ENCODE results near the gene UGT3A1. TPM values are rescaled to one million over a fixed set of nuclear protein-coding genes. Genes with fewer than 3 reads are reported as not detected.

Gene UGT3A1
- not detected in 2 replicates for total RNA-seq

GRCh38 chr5:35990941-35991611 is at the start of gene UGT3A1:
Gene UGT3A1 (minus strand): TSS chr5:35991390. CDS start chr5:35991240, 150 bp downstream.

GRCh38 chr5:35938568-35939227 is 52.5 kb downstream of the UGT3A1 start, which contains the start of gene CAPSL:
Gene CAPSL (minus strand): TSS chr5:35938622. CDS start chr5:35921120, 17,502 bp downstream.

Other genes starting within 250 kb of the UGT3A1 start
- gene IL7R, start 134.5 kb downstream of the UGT3A1 start, total RNA-seq = 3.6 and 4.3 TPM in 2 replicates
- not detected in 2 replicates for gene CAPSL, start 52.8 kb downstream of the UGT3A1 start, total RNA-seq
- gene UGT3A2, start 75.5 kb upstream of the UGT3A1 start, total RNA-seq = not detected in 2 replicates
- gene LMBRD2, start 160.5 kb upstream of the UGT3A1 start, total RNA-seq = 5.9 and 6.6 TPM in 2 replicates
- gene SKP2, start 160.7 kb upstream of the UGT3A1 start, total RNA-seq = 23.2 and 46.0 TPM in 2 replicates

Data from vein endothelial cell (primary cell).